HepG2 (cell line): ENCODE data around the gene C11orf24. TPM values are rescaled to one million over a fixed set of nuclear protein-coding genes. Genes with fewer than 3 reads are reported as not detected.

Experiments
- E2F5 ChIP-seq: sonication (generic); formaldehyde crosslinking; conservative IDR thresholded peaks from 2 replicates; pipeline ENCODE4 v1.4.0; 2020; ENCODE audit warnings: missing genetic modification reagents
- FOSL2 ChIP-seq: sonication (generic); formaldehyde crosslinking; IDR thresholded peaks from 2 replicates; pipeline ENCODE4 v1.4.0; 2020; ENCODE audit warnings: missing genetic modification reagents
- ISL2 ChIP-seq: sonication (generic); formaldehyde crosslinking; IDR thresholded peaks from 2 replicates; pipeline ENCODE4 v1.5.0; 2020; ENCODE audit warnings: missing genetic modification reagents
- KDM4B ChIP-seq: sonication (generic); formaldehyde crosslinking; IDR thresholded peaks from 2 replicates; pipeline ENCODE4 v1.4.0; 2020; ENCODE audit warnings: missing genetic modification reagents
- NFAT5 ChIP-seq: sonication (generic); formaldehyde crosslinking; IDR thresholded peaks from 2 replicates; pipeline ENCODE4 v1.4.0; 2020; ENCODE audit warnings: missing genetic modification reagents
- NR3C1 ChIP-seq: sonication (generic); formaldehyde crosslinking; IDR thresholded peaks from 2 replicates; pipeline ENCODE4 v1.4.0; 2020; ENCODE audit warnings: missing genetic modification reagents
- ZNF10 ChIP-seq: sonication (generic); formaldehyde crosslinking; IDR thresholded peaks from 2 replicates; pipeline ENCODE4 v1.4.0; 2020; ENCODE audit warnings: mild to moderate bottlenecking, low read depth, missing genetic modification reagents, borderline replicate concordance
- ZNF564 ChIP-seq: sonication (generic); formaldehyde crosslinking; IDR thresholded peaks from 2 replicates; pipeline ENCODE4 v1.8.1; 2023; ENCODE audit warnings: mild to moderate bottlenecking, missing genetic modification reagents
- polyA plus RNA-seq, 8 experiments: library from polyadenylated mRNA; depleted of rRNA in 3 of 8; stranded (reverse) in 7 of 8; unstranded in 1 of 8; fragments of >200 nt; fragmentation: Illumina TruSeq in 4 of 8; extraction: Trizol in 4 of 8; gene quantifications; 2 replicates each; pipeline versions ENCODE4 v1.2.1 to v1.2.3, GENCODE V29; 2011 to 2016; ENCODE audit warnings: low read depth in 4 of 8, missing spikeins in 1 of 8, mixed read lengths in 1 of 8; ENCODE audit not compliant: insufficient read depth in 1 of 8
- total RNA-seq, 5 experiments: library from RNA; depleted of rRNA; stranded (reverse); fragments of >200 nt; fragmentation: Illumina TruSeq; extraction: Trizol; gene quantifications; 2 replicates each; pipeline ENCODE4 v1.2.3, GENCODE V29; 2016; ENCODE audit warnings: low read depth in 1 of 5
- TF ChIP-seq, protein P1 (sequence below): sonication (generic); formaldehyde crosslinking; IDR thresholded peaks from 2 replicates; pipeline ENCODE4 v1.8.0; 2022; ENCODE audit warnings: missing genetic modification reagents, mild to moderate bottlenecking, borderline replicate concordance
- TF ChIP-seq, protein P2 (sequence below): sonication (generic); formaldehyde crosslinking; conservative IDR thresholded peaks from 2 replicates; pipeline ENCODE4 v1.8.1; 2023; ENCODE audit warnings: missing genetic modification reagents
- TF ChIP-seq, protein P3 (sequence below): sonication (generic); formaldehyde crosslinking; IDR thresholded peaks from 2 replicates; pipeline ENCODE4 v1.4.0; 2020; ENCODE audit warnings: missing genetic modification reagents, borderline replicate concordance

Gene C11orf24
- total and polyA plus RNA-seq, 2 of the 13 experiments (the other 11 are each of a cell fraction or from before 2014, with no cell fraction given), result 52.9 to 55.5 TPM

GRCh38 chr11:68213555-68214172, 58.1 kb downstream of the C11orf24 start (continued):
- TF ChIP-seq ZNF10 (CRISPR knock-in tag), result no peak
- TF ChIP-seq E2F5 (CRISPR knock-in tag), result no peak
- TF ChIP-seq NFAT5 (CRISPR knock-in tag), result no peak
- TF ChIP-seq, protein P1, sequence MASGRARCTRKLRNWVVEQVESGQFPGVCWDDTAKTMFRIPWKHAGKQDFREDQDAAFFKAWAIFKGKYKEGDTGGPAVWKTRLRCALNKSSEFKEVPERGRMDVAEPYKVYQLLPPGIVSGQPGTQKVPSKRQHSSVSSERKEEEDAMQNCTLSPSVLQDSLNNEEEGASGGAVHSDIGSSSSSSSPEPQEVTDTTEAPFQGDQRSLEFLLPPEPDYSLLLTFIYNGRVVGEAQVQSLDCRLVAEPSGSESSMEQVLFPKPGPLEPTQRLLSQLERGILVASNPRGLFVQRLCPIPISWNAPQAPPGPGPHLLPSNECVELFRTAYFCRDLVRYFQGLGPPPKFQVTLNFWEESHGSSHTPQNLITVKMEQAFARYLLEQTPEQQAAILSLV, result peak; percentile 73; the same call in 1 of the 2 replicates
- 0 out of 2 replicates have a peak, but pooled peaks have one; percentile 16 for TF ChIP-seq FOSL2 (CRISPR knock-in tag)
- no peak for TF ChIP-seq NR3C1 (CRISPR knock-in tag)
- no peak; the same call in 1 of the 2 replicates for TF ChIP-seq ZNF564 (CRISPR knock-in tag)
- TF ChIP-seq, protein P2, sequence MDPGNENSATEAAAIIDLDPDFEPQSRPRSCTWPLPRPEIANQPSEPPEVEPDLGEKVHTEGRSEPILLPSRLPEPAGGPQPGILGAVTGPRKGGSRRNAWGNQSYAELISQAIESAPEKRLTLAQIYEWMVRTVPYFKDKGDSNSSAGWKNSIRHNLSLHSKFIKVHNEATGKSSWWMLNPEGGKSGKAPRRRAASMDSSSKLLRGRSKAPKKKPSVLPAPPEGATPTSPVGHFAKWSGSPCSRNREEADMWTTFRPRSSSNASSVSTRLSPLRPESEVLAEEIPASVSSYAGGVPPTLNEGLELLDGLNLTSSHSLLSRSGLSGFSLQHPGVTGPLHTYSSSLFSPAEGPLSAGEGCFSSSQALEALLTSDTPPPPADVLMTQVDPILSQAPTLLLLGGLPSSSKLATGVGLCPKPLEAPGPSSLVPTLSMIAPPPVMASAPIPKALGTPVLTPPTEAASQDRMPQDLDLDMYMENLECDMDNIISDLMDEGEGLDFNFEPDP (CRISPR knock-in tag), result no peak
- no peak; the same call in 1 of the 2 replicates for TF ChIP-seq ISL2 (CRISPR knock-in tag)
- TF ChIP-seq, protein P3, sequence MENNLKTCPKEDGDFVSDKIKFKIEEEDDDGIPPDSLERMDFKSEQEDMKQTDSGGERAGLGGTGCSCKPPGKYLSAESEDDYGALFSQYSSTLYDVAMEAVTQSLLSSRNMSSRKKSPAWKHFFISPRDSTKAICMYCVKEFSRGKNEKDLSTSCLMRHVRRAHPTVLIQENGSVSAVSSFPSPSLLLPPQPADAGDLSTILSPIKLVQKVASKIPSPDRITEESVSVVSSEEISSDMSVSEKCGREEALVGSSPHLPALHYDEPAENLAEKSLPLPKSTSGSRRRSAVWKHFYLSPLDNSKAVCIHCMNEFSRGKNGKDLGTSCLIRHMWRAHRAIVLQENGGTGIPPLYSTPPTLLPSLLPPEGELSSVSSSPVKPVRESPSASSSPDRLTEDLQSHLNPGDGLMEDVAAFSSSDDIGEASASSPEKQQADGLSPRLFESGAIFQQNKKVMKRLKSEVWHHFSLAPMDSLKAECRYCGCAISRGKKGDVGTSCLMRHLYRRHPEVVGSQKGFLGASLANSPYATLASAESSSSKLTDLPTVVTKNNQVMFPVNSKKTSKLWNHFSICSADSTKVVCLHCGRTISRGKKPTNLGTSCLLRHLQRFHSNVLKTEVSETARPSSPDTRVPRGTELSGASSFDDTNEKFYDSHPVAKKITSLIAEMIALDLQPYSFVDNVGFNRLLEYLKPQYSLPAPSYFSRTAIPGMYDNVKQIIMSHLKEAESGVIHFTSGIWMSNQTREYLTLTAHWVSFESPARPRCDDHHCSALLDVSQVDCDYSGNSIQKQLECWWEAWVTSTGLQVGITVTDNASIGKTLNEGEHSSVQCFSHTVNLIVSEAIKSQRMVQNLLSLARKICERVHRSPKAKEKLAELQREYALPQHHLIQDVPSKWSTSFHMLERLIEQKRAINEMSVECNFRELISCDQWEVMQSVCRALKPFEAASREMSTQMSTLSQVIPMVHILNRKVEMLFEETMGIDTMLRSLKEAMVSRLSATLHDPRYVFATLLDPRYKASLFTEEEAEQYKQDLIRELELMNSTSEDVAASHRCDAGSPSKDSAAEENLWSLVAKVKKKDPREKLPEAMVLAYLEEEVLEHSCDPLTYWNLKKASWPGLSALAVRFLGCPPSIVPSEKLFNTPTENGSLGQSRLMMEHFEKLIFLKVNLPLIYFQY (CRISPR knock-in tag), result no peak
- TF ChIP-seq KDM4B (CRISPR knock-in tag), result no peak
